ENCODE data around the gene ZKSCAN3. TPM values are rescaled to one million over a fixed set of nuclear protein-coding genes. Genes with fewer than 3 reads are reported as not detected.

The ZKSCAN3 gene
- total and polyA plus RNA-seq, 10 of the 15 experiments (the other 5 are each of a cell fraction or from before 2014, with no cell fraction given): 0.86 to 4.3 (median 3.1) TPM

DNA sequence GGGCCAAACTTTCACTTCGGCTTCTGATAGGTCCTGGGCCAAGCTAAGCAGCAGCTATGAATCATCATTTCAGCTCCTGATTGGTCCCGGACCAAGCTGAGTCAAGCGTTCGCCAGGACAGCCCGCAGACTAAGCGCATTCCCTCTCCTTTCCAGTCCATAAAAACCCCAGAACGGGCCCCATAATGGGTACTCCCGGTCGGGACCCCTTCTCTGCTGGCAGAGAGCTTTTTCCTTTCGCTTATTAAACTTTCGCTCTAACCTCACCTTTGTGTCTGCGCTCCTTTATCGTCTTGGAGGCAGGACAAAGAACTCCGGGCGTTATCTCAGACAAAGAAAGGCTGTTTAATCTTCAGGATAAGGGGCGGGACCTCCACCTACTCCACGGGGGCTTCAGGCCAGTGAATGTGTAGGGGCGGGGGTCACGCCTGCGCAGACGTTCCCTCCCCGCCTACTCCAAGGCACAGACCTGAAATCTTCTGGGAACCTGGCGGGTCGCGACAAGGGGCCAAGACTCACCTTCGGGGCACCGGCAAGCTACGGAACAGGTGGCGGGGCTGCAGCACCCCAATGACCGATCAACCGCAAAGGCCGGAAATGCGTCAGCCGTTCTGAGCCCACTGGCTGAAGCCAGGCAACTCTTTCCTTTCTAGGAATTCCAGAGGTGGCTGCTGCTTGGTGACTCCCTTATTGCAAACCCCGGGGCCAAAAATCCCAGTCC, 14.0 kb upstream of the ZKSCAN3 start, which contains the start of gene ZSCAN31 (continued):
- TF ChIP-seq, protein P1, sequence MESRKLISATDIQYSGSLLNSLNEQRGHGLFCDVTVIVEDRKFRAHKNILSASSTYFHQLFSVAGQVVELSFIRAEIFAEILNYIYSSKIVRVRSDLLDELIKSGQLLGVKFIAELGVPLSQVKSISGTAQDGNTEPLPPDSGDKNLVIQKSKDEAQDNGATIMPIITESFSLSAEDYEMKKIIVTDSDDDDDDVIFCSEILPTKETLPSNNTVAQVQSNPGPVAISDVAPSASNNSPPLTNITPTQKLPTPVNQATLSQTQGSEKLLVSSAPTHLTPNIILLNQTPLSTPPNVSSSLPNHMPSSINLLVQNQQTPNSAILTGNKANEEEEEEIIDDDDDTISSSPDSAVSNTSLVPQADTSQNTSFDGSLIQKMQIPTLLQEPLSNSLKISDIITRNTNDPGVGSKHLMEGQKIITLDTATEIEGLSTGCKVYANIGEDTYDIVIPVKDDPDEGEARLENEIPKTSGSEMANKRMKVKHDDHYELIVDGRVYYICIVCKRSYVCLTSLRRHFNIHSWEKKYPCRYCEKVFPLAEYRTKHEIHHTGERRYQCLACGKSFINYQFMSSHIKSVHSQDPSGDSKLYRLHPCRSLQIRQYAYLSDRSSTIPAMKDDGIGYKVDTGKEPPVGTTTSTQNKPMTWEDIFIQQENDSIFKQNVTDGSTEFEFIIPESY (IDR thresholded peaks at IDR 0.05): no peak
- TF ChIP-seq SIX5 (IDR thresholded peaks at IDR 0.05; ENCODE audit: low read depth, low read length, severe bottlenecking): no peak

DNA sequence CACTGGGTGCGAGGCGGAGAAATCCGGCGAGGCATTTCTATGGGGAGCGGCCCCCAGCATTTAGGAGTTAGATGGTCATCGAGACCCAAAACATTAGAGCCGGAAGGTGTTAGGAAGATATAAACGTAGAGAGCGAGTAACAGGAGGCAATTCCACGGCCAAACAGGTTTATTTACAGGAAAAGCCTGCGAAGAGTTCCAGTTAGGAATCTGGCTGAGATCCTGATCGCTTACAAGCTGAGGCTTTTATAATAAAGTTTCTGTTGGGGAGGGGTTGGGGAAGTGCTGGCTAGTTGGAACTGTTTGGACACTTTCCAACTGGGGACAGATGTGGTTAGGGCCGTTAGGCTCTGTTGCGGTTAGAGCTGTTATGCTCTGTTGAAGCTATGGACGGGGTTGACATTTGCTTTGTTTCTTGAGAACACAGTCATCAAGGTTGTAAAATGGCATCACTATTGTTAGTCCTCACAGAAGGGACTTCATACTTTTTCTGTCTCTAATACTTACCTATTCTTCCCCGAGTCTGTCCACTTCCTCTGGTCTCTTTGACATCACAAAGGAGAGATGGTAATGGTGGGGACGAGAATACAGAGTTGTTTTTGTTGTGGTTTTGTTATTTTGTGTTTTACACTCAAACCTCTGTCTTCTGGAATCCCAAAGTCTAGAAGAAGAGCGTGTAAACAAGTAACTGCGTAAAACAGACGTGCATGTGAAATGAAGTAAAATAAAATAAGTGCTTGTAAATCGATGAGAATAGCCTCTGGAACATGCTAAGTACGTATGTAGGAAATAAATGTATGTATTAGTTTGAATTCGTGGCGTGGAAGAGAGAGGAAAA, 13.2 kb upstream of the ZKSCAN3 start:
- Histone ChIP-seq H3K27ac (ENCODE audit: control insufficient read depth, insufficient read depth) (peak overlapping the region; percentile 97), H2AFZ (ENCODE audit: control insufficient read depth, low read depth, low read length) (peak overlapping the region; percentile 93), H3K9me3 (replicated peaks; ENCODE audit: control insufficient read depth, insufficient read depth, low read length) (peaks cover 12% of the 10 kb centered on the region; the same call in 2 of the 3 replicates), H3K79me2 (ENCODE audit: control insufficient read depth, insufficient read depth, low read length) (no peaks in the 10 kb centered on the region), H4K20me1 (ENCODE audit: control insufficient read depth, insufficient read depth) (no peaks in the 10 kb centered on the region), H3K4me2 (ENCODE audit: control insufficient read depth, insufficient read depth) (peak overlapping the region; percentile 93), H3K4me1 (ENCODE audit: control insufficient read depth, insufficient read depth, low read length) (peaks cover 14% of the 10 kb centered on the region), H3K9ac (ENCODE audit: control insufficient read depth, insufficient read depth, low read length) (peak overlapping the region; percentile 97), H3K4me3 (peak overlapping the region; percentile 72), H3K27me3 (replicated peaks in 1 of 2; ENCODE audit: control insufficient read depth in 2 of 2, insufficient read depth in 2 of 2, low read length in 1 of 2) (no peaks in the 10 kb centered on the region), H3K36me3 (ENCODE audit: control insufficient read depth in 2 of 2, insufficient read depth in 2 of 2, low read length in 1 of 2) (no peaks in the 10 kb centered on the region)
- DNase-seq (ENCODE audit: low read depth, low spot score): peak; percentile 53
- TSS peak; percentile 93 for BruUV-seq (replicated peaks)
- in situ Hi-C loops (cut with MboI): loop anchor here (25.0 kb wide), 1 partner anchor 1674 kb away; the partner anchor contains the start of gene ZNF322
- ChIA-PET POLR2A (interaction anchor here (0.7 to 2.4 kb wide), 5 partner anchors 13 to 110 kb away, joined by 3 to 8 read pairs (median 5); partner anchors contain the start of genes PGBD1, ZKSCAN3 and ZSCAN26), SMC1A (ENCODE audit: uncharacterized antibody, unreplicated experiment) (interaction anchor here (0.9 to 4.8 kb wide), 6 partner anchors 10 to 69 kb away, joined by 3 to 22 read pairs (median 6); partner anchors contain the start of gene ZSCAN26), CTCF (interaction anchor here (0.6 to 4.6 kb wide), 3 partner anchors 18 to 143 kb away, joined by 3 to 50 read pairs (median 3); no protein-coding TSS in a partner anchor), RAD21 (ENCODE audit: unreplicated experiment) (interaction anchor here (0.8 to 1.4 kb wide), 3 partner anchors 13 to 76 kb away, joined by 3 to 4 read pairs (median 3); partner anchors contain the start of gene ZKSCAN3)
- 14% methylated on average over 24 of the region's 24 CpGs for WGBS (ENCODE audit: insufficient coverage, insufficient replicate concordance, low lambda C conversion rate, missing lambda C conversion rate)
- intact Hi-C loops (cut with micrococcal nuclease; ENCODE audit: unreplicated experiment): loop anchor here (5.0 kb wide), 1 partner anchor 69 kb away; the partner anchor contains the start of gene ZSCAN26
- FAIRE-seq: peak; percentile 76
- ATAC-seq: peak; percentile 78
- no peak for TF ChIP-seq RFX5 (IDR thresholded peaks at IDR 0.05; ENCODE audit: low read depth, low read length)
- peak; percentile 64; the same call in 1 of the 2 replicates for TF ChIP-seq CHD1 (IDR thresholded peaks at IDR 0.05; ENCODE audit: low read depth, low read length)
- TF ChIP-seq, protein P2, sequence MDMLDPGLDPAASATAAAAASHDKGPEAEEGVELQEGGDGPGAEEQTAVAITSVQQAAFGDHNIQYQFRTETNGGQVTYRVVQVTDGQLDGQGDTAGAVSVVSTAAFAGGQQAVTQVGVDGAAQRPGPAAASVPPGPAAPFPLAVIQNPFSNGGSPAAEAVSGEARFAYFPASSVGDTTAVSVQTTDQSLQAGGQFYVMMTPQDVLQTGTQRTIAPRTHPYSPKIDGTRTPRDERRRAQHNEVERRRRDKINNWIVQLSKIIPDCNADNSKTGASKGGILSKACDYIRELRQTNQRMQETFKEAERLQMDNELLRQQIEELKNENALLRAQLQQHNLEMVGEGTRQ (IDR thresholded peaks at IDR 0.05; ENCODE audit: borderline replicate concordance, low read depth, low read length): no peak
- TF ChIP-seq IKZF2 (IDR thresholded peaks at IDR 0.05): peak; percentile 58 to 63; a peak in 2 of 4 replicates
- no peak for TF ChIP-seq SIX5 (IDR thresholded peaks at IDR 0.05; ENCODE audit: low read depth, low read length, severe bottlenecking)
- TF ChIP-seq TCF3 (IDR thresholded peaks at IDR 0.05; ENCODE audit: borderline replicate concordance, insufficient read depth, low read depth, low read length): no peak
- TF ChIP-seq POLR2AphosphoS5 (IDR thresholded peaks at IDR 0.05; ENCODE audit: low read length): no peak; the same call in 1 of the 2 replicates
- no peak for TF ChIP-seq POLR2AphosphoS2 (IDR thresholded peaks at IDR 0.05; ENCODE audit: low read depth, low read length)
- peak; percentile 45; the same call in 1 of the 2 replicates for TF ChIP-seq BACH1 (IDR thresholded peaks at IDR 0.05; ENCODE audit: borderline replicate concordance)
- TF ChIP-seq NR2C2 (IDR thresholded peaks at IDR 0.05; ENCODE audit: borderline replicate concordance, control insufficient read depth, insufficient read length, low read depth): no peak
- no peak for TF ChIP-seq STAT3 (IDR thresholded peaks at IDR 0.05; ENCODE audit: low read depth, low read length)
- no peak for TF ChIP-seq LARP7 (IDR thresholded peaks at IDR 0.05)
- TF ChIP-seq TCF7 (IDR thresholded peaks at IDR 0.05; ENCODE audit: borderline replicate concordance): no peak
- no peak for TF ChIP-seq SMAD5 (IDR thresholded peaks at IDR 0.05; ENCODE audit: low read depth)
- peak; percentile 54 for TF ChIP-seq SMAD1 (IDR thresholded peaks at IDR 0.05; ENCODE audit: low read depth, partially characterized antibody)
- TF ChIP-seq NFYA (IDR thresholded peaks at IDR 0.05; ENCODE audit: borderline replicate concordance, low read depth, low read length): no peak

Measured in GM12878 (cell line).